HL-60 (cell line): ENCODE results near the gene CD300LF.

Source experiments
- POLR2AphosphoS5 ChIP-seq: IDR thresholded peaks from 2 replicates; pipeline ENCODE4 v1.6.1; 2012; ENCODE audit warnings: low read depth
- TF ChIP-seq, protein P1 (sequence below): IDR thresholded peaks from one replicate; pipeline ENCODE4 v1.5.1; 2011; ENCODE audit warnings: low read length, control low read depth, inconsistent platforms; ENCODE audit not compliant: insufficient read depth
- TF ChIP-seq, protein P2 (sequence below): IDR thresholded peaks from 2 replicates; pipeline ENCODE4 v1.6.1; 2012; ENCODE audit warnings: low read depth; ENCODE audit not compliant: insufficient replicate concordance

- TF ChIP-seq, protein P1, sequence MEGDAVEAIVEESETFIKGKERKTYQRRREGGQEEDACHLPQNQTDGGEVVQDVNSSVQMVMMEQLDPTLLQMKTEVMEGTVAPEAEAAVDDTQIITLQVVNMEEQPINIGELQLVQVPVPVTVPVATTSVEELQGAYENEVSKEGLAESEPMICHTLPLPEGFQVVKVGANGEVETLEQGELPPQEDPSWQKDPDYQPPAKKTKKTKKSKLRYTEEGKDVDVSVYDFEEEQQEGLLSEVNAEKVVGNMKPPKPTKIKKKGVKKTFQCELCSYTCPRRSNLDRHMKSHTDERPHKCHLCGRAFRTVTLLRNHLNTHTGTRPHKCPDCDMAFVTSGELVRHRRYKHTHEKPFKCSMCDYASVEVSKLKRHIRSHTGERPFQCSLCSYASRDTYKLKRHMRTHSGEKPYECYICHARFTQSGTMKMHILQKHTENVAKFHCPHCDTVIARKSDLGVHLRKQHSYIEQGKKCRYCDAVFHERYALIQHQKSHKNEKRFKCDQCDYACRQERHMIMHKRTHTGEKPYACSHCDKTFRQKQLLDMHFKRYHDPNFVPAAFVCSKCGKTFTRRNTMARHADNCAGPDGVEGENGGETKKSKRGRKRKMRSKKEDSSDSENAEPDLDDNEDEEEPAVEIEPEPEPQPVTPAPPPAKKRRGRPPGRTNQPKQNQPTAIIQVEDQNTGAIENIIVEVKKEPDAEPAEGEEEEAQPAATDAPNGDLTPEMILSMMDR, result no peak
- no peak for TF ChIP-seq POLR2AphosphoS5
- TF ChIP-seq, protein P2, sequence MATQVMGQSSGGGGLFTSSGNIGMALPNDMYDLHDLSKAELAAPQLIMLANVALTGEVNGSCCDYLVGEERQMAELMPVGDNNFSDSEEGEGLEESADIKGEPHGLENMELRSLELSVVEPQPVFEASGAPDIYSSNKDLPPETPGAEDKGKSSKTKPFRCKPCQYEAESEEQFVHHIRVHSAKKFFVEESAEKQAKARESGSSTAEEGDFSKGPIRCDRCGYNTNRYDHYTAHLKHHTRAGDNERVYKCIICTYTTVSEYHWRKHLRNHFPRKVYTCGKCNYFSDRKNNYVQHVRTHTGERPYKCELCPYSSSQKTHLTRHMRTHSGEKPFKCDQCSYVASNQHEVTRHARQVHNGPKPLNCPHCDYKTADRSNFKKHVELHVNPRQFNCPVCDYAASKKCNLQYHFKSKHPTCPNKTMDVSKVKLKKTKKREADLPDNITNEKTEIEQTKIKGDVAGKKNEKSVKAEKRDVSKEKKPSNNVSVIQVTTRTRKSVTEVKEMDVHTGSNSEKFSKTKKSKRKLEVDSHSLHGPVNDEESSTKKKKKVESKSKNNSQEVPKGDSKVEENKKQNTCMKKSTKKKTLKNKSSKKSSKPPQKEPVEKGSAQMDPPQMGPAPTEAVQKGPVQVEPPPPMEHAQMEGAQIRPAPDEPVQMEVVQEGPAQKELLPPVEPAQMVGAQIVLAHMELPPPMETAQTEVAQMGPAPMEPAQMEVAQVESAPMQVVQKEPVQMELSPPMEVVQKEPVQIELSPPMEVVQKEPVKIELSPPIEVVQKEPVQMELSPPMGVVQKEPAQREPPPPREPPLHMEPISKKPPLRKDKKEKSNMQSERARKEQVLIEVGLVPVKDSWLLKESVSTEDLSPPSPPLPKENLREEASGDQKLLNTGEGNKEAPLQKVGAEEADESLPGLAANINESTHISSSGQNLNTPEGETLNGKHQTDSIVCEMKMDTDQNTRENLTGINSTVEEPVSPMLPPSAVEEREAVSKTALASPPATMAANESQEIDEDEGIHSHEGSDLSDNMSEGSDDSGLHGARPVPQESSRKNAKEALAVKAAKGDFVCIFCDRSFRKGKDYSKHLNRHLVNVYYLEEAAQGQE, result no peak
Measured at GRCh38 chr17:74732042-74732867, 19.5 kb upstream of the CD300LF start.
